Upper lobe of right lung (tissue), 1 donor: ENCODE results near the gene SLC44A1. TPM values are rescaled to one million over a fixed set of nuclear protein-coding genes. Genes with fewer than 3 reads are reported as not detected.

Experiments
- ATAC-seq: fragments of 200-7000 bp; cut with Tn5 transposase; one replicate; pipeline ENCODE4 v1.9.1; 2020; ENCODE audit warnings: mild to moderate bottlenecking, moderate library complexity
- DNase-seq: peaks from one replicate; pipeline ENCODE4 v3.0.0-alpha.2; 2020
- H3K27ac ChIP-seq: fragments of 200-600 bp; one replicate; pipeline ENCODE4 v1.8.0; 2022
- H3K27me3 ChIP-seq: fragments of 200-600 bp; one replicate; pipeline ENCODE4 v1.8.0; 2022; ENCODE audit warnings: mild to moderate bottlenecking
- H3K36me3 ChIP-seq: fragments of 200-600 bp; one replicate; pipeline ENCODE4 v1.8.0; 2022
- H3K4me1 ChIP-seq: fragments of 200-600 bp; one replicate; pipeline ENCODE4 v1.8.0; 2022
- H3K4me3 ChIP-seq: fragments of 200-600 bp; one replicate; pipeline ENCODE4 v1.8.0; 2022; ENCODE audit warnings: mild to moderate bottlenecking
- H3K9me3 ChIP-seq: fragments of 200-600 bp; one replicate; pipeline ENCODE4 v1.8.0; 2022
- CTCF ChIP-seq: fragments of 200-600 bp; IDR thresholded peaks from one replicate; pipeline ENCODE4 v1.8.0; 2022; ENCODE audit warnings: antibody characterized with exemption
- intact Hi-C: fragments of 100-400 bp; cut with DNase I; formaldehyde crosslinking; loops from one replicate; pipeline ENCODE4 v1.11.0; 2022
- total RNA-seq: library from RNA; stranded (reverse); fragmentation: NEBNext Ultra II Directional; extraction: Animal tissue kit (Norgen Biotek cat#: 25700); gene quantifications from one replicate; pipeline ENCODE4 v1.2.1, GENCODE V29; 2021
- donor health status: DM: no; HTN: yes; CAD: no; lungs with severe emphysema.

The SLC44A1 gene
- total RNA-seq, 1 donor from 2014 or later, result 66.1 TPM

GRCh38 chr9:105483618-105484017 lies 239.2 kb downstream of the SLC44A1 start:
- no peaks in the 10 kb centered on the region for H3K9me3 ChIP-seq
- H3K27me3 ChIP-seq, result no peaks in the 10 kb centered on the region
- H3K36me3 ChIP-seq, result peaks cover 6% of the 10 kb centered on the region
- TF ChIP-seq CTCF, result no peak
- ATAC-seq (no peak), DNase-seq (no peak)
- H3K4me3 ChIP-seq, result no peak overlapping the region
- intact Hi-C loops, result no loop called here
- no peaks in the 10 kb centered on the region for H3K4me1 ChIP-seq
- H3K27ac ChIP-seq, result no peak overlapping the region

- Histone ChIP-seq H3K27ac (no peak overlapping the region), H3K4me3 (no peak overlapping the region), H3K36me3 (peaks cover 6% of the 10 kb centered on the region), H3K4me1 (no peaks in the 10 kb centered on the region), H3K9me3 (no peaks in the 10 kb centered on the region), H3K27me3 (no peaks in the 10 kb centered on the region)
- intact Hi-C loops, result no loop called here
- ATAC-seq (no peak), DNase-seq (no peak)
- no peak for TF ChIP-seq CTCF
Measured at GRCh38 chr9:105484226-105484625, 239.8 kb downstream of the SLC44A1 start.

- no peaks in the 10 kb centered on the region for H3K27me3 ChIP-seq
- no peak for DNase-seq
- intact Hi-C loops, result no loop called here
- no peak for TF ChIP-seq CTCF
- no peaks in the 10 kb centered on the region for H3K9me3 ChIP-seq
- peaks cover 6% of the 10 kb centered on the region for H3K36me3 ChIP-seq
- no peak for ATAC-seq
- H3K4me3 ChIP-seq, result no peak overlapping the region
- no peak overlapping the region for H3K27ac ChIP-seq
- H3K4me1 ChIP-seq, result no peaks in the 10 kb centered on the region
Measured at GRCh38 chr9:105485131-105485530, 240.7 kb downstream of the SLC44A1 start.

Other genes starting within 250 kb of the SLC44A1 start
- gene FSD1L, start 203.4 kb downstream of the SLC44A1 start, total RNA-seq, result 4.5 TPM